NCI-H774 (cell line): Measurements from ENCODE around the gene TTC39C.

Source experiments
- DNase-seq: peaks from one replicate; lab custom pipeline; 2025; lab: John Stamatoyannopoulos, UW

The TTC39C gene

DNA sequence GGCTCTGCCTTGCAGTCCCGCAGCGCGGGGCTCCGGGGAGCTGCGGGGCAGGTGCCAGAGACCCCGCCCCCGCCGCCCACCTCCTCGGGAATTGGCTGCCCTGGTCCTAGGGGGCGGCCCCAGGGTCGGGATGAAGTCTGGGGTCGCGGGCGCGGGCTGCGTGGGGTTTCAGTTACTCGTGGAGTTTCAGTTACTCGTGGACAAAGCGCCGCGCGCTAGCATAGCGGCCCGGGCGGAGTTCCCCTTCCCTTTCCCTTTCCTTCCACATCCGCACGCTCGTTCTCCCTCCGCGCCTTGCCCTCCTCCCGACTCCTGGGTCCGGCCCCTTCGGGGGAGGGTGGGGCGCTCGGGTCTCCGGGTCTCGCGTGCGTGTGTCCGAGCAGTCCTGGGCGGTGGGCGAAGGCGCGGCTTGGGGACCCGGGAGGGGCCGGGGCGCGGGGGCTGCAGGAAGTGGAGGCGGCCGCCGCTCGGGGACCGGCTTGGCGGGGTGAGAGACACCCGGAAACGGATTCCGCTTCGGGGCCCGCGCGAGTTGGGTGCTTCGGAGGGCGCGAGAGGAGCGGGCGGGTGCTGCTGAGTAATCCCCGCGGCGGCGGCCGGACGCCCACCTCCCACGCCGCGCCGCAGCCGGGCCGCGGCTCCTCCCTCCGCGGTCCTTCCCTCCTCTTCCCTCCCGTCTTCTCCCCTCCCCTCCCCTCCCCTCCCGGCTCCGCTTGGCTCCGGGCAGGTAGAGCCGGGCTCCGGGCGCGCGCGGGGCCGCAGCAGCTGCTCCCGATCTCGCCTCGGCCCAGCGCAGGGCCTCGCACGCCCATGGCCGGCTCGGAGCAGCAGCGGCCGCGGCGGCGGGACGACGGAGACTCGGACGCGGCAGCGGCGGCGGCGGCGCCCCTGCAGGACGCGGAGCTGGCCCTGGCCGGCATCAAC lies at the start of gene TTC39C:
Gene TTC39C, plus strand, starts transcription at position 693 of the 924 bp plus-strand sequence. Its CDS starts 118 bp downstream, at position 811.
- DNase-seq = peak; percentile 65

DNA sequence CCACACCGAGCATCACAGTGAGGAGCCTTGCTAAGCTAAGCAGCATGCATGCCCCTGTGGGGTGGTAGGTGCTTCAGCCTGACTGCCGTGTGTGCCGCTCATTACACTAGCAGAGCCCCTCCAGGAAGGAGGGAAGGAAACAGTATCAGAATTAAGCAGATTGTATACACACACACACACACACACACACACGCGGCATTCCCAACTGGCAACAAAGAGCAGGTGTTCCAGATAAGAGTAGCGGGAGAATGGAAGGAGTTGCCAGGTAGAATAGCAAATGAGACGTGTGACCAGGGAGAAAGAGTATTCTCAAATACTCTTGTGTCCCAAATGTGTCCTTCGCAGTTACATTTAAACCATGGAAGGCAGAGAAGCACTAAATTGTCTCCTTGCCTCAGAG lies 47.6 kb upstream of the TTC39C start:
- peak; percentile 20 for DNase-seq

DNA sequence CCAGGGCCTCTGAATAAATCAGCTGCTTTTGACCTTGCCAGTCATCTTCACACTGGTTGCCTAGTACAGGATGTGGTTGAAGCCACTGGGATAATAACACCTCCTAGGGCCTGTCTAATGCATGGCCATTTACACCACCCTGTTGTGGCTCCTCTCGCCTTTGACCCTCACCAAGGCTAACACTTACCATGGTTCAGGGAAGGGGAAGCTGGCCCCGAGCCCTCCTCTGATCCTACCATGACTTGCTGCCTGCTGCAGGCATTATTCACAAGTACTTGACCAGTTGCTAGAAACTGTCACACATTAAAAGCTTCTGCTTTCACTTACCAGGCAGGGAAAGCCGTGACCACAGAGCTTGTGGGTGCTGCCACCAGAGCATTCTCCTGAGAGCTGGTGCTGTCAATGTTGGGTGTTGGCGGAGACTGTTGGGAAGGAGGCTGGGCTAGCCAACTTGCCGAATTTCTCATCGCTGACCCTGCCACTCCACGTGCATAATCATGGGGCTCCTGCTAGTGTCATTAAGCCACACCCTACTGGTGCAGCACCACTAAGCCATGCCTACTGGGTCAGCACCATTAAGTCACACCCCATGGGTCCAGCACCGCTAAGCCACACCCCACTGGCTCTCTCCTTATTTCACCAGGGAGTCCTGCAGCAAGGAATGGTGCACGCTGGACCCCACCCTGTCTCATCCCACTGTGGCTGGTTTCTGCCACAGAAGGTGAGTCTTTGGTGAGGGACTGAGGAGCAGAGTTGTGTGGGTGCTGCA lies 47.0 kb upstream of the TTC39C start:
- DNase-seq = no peak

DNA sequence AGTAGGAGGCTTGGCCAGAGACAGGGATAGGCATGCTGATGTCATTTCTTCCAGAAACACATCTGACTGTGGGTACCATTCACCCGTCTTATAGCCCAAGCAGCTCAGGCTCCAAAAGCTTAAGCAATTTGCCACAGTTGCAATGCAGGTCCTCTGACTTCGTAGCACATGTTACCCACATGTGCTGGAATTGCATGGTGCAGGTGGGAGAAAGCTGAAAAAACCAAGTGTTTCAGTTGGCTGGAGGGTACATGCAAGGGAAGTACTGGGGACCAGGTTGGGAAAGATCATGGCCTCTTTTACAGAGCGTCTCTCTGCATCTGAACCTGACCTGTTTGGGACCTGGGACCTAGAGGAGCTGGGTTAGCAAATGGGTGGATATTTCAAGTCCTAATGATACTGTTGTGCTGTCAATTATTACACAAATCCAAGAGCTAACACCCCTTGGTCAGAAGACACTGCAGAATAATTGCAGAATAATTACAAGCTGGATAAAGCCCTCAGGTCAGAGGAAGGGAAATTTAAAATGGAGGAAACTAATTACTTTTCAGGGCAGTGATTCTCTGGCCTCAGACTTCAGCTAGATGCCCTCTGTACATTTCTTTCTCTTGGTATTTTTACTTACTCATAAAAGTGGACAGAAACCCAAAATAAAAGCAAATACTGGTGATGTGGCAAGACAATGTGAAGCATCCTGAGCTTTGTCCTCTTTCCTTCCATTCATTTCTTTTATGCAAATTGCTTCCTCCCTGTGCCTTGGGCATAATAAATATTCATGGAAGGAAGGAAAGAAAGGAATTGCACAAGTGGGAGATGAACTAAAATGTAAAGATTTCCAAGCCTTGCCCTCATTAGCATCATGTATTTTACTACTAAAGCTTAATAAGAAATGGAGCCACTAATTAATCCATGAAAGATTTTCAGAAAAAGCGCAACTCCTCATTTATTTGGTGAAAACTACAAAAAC lies 45.6 kb upstream of the TTC39C start:
- no peak for DNase-seq

DNA sequence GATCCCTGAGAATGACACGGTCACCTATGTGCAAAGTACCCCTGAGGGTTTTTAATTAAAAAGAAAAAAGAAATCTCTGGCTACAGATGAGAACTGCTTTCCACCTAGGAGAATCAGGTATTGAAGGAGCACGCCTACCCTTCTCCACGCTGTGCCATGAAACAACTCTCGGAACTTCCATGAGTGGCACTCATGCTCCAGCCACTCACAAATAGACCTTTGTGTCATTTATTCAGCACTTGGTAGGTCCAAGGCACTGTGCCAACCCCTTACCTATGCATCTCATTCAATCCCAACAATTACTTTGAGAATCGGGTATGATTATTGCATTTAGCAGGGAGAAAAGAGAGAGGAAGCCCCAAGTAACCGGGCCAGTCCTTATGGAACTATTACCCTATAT lies 44.9 kb upstream of the TTC39C start:
- DNase-seq = no peak

DNA sequence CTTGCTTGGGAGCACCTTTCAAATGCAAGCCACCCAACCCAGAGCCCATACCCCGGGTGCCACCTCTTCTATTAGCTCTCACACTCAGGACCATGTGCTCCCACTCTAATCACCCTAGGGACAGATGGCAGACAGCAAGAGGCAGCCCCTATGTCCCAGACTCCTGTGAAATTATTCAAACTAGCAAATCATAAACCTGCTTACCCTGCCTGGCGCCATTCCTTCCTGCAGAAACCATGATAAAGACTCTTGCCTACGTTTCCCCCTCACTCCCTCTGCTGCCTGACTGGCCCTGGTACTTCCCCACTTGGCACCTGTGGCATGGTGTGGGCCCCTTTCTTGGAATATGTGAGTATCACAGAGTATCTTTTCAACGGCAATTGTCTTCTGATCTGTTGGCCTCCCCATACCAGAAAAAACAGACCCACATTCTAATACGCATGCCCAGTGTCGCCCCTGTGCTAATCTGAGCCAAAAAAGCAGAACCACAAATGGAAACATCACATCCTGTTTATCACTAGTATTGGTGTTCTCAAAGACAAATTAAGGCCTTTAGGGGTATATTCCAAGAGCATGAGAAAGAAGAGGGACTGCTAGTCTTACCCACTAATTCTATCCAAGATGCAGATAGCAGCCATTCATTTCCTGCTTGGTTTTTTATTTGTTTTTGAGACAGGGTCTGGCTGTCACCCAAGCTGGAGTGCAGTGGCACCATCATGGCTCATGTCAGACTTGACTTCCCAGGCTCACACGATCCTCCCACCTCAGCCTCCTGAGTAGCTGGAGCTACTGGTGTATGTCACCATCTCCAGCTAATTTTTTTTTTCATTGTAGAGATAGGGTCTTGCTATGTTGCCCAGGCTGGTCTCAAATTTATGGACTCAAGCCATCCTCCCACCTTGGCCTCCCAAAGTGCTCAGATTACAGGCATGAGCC lies 44.1 kb upstream of the TTC39C start:
- no peak for DNase-seq

DNA sequence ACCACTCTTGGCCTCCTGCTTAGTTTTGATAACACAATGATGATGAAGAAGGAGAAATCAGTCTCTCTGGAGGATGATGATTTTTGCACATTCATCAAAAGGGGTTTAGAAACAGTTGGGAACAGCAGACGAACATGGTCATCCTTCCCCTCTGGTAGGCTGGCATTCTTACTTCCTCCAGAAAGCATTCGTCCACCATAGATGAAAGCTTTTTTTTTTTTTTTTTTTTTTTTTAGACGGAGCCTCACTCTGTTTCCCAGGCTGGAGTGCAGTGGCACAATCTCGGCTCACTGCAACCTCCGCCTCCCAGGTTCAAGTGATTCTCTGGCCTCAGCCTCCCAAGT lies 43.5 kb upstream of the TTC39C start:
- no peak for DNase-seq

DNA sequence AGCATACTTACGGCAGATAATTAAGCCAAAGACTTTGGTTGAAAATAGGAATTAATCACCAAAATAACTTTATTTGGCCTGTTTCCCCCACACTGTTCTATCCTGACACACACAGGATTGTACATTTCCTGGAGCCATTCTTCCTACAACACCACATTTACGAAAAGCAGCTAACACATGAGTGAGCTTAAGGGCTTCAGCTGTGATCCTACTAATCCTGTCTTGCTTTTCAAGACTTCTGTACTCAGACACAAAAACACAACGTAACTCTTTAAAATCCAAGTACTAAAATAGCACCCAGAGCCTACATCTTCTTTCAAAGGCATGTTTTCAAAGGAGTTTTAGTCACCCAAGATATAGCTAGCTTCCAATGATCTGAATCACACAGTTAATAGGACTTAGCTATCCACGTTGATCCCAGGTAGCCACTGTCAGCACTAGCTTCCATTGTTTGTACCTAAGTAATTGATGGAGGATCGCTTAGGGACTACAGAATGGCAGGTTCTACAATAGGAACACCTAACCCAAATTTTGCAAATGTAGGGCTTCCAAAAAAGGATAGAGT lies 42.8 kb upstream of the TTC39C start:
- DNase-seq = no peak

DNA sequence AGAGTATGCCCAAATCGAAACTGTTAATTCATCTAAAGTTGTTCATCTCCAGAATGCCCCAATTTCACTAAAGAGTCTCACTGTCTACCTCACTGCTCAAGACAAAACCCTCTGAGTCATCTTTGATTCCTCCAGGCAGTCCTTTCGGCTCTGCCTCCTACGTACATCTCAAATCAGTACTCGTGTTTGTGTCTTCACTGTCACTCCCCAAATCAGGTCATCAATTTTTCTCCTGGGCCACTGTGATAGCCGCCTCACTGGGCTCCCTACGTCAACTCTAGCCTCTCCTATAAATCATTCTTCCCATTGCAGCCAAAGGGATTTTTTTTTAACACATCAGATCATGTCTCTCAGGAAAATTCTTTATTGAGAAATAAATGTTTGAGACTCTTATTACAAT lies 42.1 kb upstream of the TTC39C start:
- no peak for DNase-seq

DNA sequence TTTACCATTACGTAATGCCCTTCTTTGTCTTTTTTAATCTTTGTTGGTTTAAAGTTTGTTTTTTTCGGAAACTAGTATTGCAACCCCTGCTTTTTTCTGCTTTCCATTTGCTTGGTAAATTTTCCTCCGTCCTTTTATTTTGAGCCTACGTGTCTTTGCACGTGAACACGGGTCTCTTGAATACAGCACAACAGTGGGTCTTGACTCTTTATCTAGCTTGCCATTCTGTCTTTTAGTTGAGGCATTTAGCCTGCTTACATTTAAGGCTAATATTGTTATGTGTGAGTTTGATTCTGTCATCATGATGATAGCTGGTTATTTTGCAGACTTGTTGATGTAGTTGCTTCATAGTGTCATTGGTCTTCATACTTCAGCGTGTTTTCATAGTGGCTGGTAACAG lies 37.5 kb upstream of the TTC39C start:
- no peak for DNase-seq

DNA sequence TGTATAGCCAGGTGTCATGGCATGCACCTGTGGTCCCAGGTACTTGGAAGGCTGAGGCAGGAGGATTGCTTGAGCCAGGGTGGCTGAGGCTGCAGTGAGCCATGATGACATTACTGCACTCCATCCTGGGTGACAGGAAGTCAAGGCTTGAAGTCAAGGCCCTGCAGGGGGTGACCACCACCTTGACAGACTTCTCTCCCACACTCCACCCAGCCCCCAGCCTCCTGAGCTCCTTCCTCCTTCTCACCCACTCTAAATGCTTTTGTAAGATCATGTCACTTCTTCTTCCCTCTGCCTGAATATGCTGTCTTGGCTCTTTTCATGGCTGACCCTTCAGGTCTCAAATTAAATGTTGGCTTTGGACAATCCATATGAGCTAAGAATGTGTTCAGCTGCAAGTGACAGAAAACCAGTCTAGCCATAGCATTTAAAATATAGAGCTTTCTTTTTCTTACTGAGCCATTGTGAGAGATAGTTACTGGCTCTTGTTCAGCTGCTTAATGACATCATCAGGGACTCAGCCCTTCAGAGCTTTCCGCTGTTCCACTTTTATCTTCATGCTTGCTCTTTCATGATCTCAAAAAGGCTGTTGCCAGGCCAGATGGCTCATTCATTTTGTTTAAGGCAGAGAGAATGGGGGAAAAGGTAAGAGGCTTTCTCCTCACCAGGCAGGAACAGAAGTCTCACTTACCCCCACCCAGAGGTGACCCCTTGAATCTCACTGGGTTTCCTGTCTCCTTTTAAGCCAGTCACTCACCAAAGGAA lies 36.7 kb upstream of the TTC39C start:
- DNase-seq = no peak

DNA sequence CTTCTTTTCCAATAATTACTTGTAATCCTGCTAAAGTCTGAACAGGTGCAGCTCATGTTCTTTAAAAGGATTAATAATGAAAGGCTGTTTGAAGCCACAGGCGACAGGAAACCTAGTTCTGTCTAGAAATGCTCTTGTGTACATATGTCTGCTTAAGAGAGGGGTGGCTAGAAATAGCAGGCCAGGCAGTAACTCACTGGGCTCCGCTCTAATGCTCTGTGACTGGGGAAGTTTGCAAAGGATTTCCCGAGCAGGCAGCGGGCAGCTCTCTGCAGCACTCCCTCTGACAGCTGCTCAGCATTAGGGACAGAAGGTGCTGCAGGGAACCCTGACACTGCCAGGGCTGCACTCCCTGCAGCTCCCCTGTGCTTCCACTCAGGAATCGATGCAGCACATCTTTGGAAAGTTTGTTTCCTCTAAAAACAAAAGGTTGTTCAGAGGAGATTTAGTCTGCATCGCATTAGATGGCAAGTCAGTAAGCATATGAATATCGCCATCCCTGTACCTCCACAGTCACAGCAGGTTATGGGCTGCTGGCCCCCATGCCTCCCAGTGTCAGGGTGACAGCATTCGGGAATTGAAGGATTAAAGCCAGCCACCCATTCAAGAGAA lies 33.1 kb upstream of the TTC39C start:
- no peak for DNase-seq

DNA sequence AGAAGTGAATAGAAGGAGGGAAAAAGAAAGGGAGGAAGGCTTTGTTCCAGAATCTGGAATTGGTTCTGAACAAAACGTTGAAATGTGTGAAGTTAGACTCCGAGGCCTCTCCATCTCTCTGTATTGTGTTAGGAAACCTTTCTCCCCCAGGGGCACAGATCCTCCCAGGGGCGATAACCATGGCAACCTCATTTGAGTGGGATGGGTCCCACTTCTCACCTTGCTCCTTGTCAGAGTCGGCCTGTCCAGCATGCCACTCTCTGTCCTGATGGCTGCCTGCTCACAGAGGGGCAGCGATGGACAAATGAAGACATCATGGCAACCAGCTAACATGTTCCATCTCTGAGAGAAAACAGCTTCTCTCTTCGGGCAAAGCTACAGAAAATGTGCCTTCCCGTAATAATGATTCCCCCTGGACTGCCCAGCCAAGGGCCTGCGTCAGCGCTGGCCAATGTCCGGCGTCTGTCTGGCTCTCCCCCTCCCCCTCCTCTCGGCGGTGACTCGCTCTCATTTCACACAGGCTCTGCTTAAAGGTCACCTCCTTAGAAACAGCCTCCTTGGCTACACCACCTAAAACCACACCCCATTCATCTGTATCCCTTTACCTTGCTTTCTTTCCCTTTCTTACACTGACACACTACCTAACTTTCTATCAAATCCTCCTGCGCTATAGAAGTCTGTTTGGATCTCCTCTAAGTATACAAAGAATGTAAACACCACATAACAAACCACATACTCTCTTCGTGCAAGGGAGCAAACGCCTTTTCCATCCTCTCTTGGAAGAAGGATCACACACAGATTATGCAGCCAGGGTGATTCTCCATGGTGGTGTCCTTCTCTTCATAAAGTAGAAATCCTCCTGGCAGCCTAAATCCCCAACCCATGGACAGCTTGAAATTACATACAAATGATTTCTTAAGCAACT lies 32.1 kb upstream of the TTC39C start:
- no peak for DNase-seq

DNA sequence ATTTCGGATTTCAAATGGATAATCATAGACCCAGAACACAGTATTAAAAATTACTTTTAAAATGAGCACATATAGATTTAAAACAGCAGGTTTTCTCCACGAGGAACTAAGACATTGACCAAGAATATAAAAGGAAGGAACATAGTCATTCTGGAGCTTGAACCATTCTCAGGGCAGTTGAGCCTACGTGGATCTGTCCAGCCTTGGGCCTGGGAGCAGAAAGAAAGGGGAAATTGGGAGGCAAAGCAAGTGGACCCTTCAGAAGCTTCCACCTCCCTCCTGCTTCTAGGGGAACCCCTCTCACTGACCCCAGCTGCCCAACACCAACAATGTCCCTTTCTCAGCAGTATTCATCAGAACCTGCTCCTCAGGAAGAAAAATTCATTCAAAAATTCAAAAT lies 31.4 kb upstream of the TTC39C start:
- no peak for DNase-seq

DNA sequence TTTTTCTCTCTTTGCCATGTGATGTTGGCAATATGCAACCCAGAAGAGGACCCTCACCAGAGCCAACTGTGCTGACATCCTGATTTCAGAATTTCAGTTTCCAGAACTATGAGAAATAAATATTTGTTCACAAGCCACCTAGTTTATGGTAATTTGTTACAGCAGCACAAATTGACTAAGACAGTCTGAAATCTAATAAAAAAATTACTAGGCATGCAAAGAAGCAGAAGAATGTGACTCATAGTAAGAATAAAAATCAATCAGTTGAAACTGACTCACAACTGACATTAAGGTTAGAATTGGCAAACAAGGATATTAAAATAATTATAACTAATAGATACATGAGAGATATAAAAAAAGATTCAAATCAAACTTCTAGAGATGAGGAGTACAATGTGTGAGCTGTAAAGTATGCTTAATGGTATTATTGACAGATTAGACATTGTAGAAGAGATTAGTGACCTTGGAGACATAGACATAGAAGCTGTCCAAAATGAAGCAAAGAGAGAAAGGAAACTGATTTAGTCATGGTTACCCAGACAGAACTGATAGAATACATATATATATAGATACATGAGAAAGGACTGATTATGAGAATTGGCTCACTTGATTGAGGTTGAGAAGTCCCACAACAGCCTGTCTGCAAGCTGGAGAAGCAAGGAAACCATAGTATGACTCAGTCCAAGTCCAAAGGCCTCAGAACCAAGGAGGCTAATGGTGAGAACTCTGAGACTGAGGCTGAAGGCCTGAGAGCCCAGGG lies 27.8 kb upstream of the TTC39C start:
- no peak for DNase-seq

DNA sequence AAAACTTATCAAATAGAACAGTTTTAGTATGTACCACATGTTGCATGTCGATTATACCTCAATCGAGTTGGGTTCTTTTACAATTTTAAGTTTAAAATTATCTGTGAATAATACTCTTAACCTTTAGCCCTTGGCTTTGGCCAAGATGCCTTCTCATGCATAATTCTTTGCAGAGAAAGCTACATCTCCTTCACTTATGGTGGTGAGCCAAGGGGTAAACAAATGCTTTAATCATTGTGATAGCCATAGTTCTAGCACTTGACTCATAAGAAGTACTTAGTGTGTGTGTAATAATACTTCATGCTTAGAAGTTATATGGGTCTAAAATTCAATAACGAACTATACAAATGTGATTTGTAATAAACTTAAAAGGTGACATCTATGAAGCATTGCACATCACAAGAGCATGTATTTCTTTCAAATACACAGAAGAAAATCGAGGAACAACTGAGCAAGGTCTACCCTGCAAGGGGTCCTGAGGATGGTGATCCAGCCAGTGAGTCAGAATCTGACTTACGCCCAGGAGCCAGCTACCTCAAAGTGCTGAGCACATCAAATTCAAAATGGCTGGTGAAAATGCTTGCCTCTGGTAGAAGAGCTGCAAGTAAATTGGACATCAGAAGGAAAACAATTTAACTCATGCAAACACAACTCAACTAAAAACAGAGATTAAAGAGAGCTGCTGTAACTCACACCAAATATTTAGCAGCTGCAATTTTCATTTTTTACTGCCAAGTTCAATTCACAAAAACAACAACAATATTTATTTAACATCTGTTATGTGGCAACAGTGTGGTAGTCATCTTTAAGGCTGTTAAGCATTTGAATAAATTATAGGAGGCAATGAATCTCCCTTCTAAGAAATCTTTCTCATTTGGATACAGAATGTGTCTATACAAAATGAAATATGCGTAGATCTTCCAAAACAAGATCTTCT lies 23.8 kb upstream of the TTC39C start:
- DNase-seq = no peak
